ENCODE results near the gene CD40LG.

- TF ChIP-seq POLR2A (IDR thresholded peaks at IDR 0.05) (no peak), CTCF (IDR thresholded peaks at IDR 0.05) (no peak), EP300 (IDR thresholded peaks at IDR 0.05) (no peak)
Observed at GRCh38 chrX:136629084-136629750, 18.7 kb upstream of the CD40LG start.

Measured in sigmoid colon (tissue), 4 donors.